Measurements from ENCODE around the gene TENT5C.

Gene TENT5C

GRCh38 chr1:117670976-117671780 is 65.3 kb downstream of the TENT5C start:
- no peaks in the 10 kb centered on the region for H3K27me3 ChIP-seq (ENCODE audit: insufficient read depth, poor library complexity, severe bottlenecking)
- TF ChIP-seq REST (IDR thresholded peaks at IDR 0.05; ENCODE audit: insufficient replicate concordance, low read depth) (no peak), SPI1 (IDR thresholded peaks at IDR 0.05; ENCODE audit: borderline replicate concordance, low read depth) (no peak), CTCF (IDR thresholded peaks at IDR 0.05; ENCODE audit: insufficient read depth, low read length) (no peak), GABPA (IDR thresholded peaks at IDR 0.05; ENCODE audit: low read depth) (no peak), POLR2AphosphoS5 (IDR thresholded peaks at IDR 0.05; ENCODE audit: low read depth) (no peak)
- H3K4me3 ChIP-seq (replicated peaks; ENCODE audit: insufficient read depth, low read length) = no peak overlapping the region
- H3K27ac ChIP-seq (replicated peaks) = no peak overlapping the region
- DNase-seq (ENCODE audit: low read depth in 1 of 2, low spot score in 1 of 2) = no peak

GRCh38 chr1:117671781-117672501 is 66.1 kb downstream of the TENT5C start:
- H3K27ac ChIP-seq (replicated peaks) = no peak overlapping the region
- peak; percentile 46 to 77 for DNase-seq (ENCODE audit: low read depth in 1 of 2, low spot score in 1 of 2)
- H3K27me3 ChIP-seq (ENCODE audit: insufficient read depth, poor library complexity, severe bottlenecking) = no peaks in the 10 kb centered on the region
- TF ChIP-seq SPI1 (IDR thresholded peaks at IDR 0.05; ENCODE audit: borderline replicate concordance, low read depth) = peak; percentile 69
- TF ChIP-seq REST (IDR thresholded peaks at IDR 0.05; ENCODE audit: insufficient replicate concordance, low read depth) = no peak
- no peak overlapping the region for H3K4me3 ChIP-seq (replicated peaks; ENCODE audit: insufficient read depth, low read length)

- H3K4me3 ChIP-seq (replicated peaks; ENCODE audit: insufficient read depth, low read length) = no peak overlapping the region
- DNase-seq (ENCODE audit: low read depth in 1 of 2, low spot score in 1 of 2) = no peak
- no peak overlapping the region for H3K27ac ChIP-seq (replicated peaks)
- TF ChIP-seq GABPA (IDR thresholded peaks at IDR 0.05; ENCODE audit: low read depth) = no peak
- no peak for TF ChIP-seq POLR2AphosphoS5 (IDR thresholded peaks at IDR 0.05; ENCODE audit: low read depth)
- TF ChIP-seq REST (IDR thresholded peaks at IDR 0.05; ENCODE audit: insufficient replicate concordance, low read depth) = no peak
- TF ChIP-seq CTCF (IDR thresholded peaks at IDR 0.05; ENCODE audit: insufficient read depth, low read length) = no peak
- no peak for TF ChIP-seq SPI1 (IDR thresholded peaks at IDR 0.05; ENCODE audit: borderline replicate concordance, low read depth)
- no peaks in the 10 kb centered on the region for H3K27me3 ChIP-seq (ENCODE audit: insufficient read depth, poor library complexity, severe bottlenecking)
Measured at GRCh38 chr1:117672756-117673155, 66.9 kb downstream of the TENT5C start.
